GM11168 (cell line): ENCODE measurements around the gene ALOX15.
"Not testable (repeated sequence)": the region's sequence is repeated elsewhere in the genome, so short reads cannot be mapped to it uniquely, and the experiment has no call there.

Experiments
- in situ Hi-C: fragments of 300-500 bp; cut with MboI; formaldehyde crosslinking; loops from one replicate; pipeline ENCODE4 v1.12.0; 2022; ENCODE audit warnings: low sequenced_read_pairs; ENCODE audit not compliant: unreplicated experiment

ALOX15 gene, protein sequence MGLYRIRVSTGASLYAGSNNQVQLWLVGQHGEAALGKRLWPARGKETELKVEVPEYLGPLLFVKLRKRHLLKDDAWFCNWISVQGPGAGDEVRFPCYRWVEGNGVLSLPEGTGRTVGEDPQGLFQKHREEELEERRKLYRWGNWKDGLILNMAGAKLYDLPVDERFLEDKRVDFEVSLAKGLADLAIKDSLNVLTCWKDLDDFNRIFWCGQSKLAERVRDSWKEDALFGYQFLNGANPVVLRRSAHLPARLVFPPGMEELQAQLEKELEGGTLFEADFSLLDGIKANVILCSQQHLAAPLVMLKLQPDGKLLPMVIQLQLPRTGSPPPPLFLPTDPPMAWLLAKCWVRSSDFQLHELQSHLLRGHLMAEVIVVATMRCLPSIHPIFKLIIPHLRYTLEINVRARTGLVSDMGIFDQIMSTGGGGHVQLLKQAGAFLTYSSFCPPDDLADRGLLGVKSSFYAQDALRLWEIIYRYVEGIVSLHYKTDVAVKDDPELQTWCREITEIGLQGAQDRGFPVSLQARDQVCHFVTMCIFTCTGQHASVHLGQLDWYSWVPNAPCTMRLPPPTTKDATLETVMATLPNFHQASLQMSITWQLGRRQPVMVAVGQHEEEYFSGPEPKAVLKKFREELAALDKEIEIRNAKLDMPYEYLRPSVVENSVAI

GRCh38 chr17:4641297-4642195 lies at the start of gene ALOX15:
Gene ALOX15, minus strand, starts transcription at chr17:4641678. Its CDS starts 27 bp downstream, at chr17:4641651.
- in situ Hi-C loops = no loop called here

GRCh38 chr17:4690745-4691144 lies 49.3 kb upstream of the ALOX15 start:
- in situ Hi-C loops = no loop called here

DNA sequence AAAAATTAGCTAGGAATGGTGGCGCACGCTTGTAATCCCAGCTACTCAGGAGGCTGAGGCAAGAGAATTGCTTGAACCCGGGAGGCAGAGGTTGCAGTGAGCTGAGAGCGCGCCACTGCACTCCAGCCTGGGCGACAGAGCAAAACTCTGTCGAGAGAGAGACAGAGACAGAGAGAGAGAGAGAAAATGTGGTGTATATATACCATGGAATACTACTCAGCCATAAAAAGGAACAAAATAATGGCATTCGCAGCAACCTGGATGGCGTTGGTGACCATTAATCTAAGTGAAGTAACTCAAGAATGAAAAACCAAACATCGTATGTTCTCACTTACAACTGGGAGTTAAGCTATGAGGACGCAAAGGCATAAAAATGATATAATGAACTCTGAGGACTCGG lies 48.4 kb upstream of the ALOX15 start:
- in situ Hi-C loops = not testable (repeated sequence)

- in situ Hi-C loops = not testable (repeated sequence)
Observed at GRCh38 chr17:4683739-4684138, 42.3 kb upstream of the ALOX15 start.

- in situ Hi-C loops = no loop called here
Observed at GRCh38 chr17:4679658-4680057, 38.2 kb upstream of the ALOX15 start.

GRCh38 chr17:4678448-4679026 lies 37.1 kb upstream of the ALOX15 start:
- in situ Hi-C loops = no loop called here

GRCh38 chr17:4676791-4677190 lies 35.3 kb upstream of the ALOX15 start:
- in situ Hi-C loops = no loop called here

- in situ Hi-C loops = no loop called here
Observed at GRCh38 chr17:4675791-4676190, 34.3 kb upstream of the ALOX15 start.

- in situ Hi-C loops = no loop called here
Observed at GRCh38 chr17:4674685-4674998, 33.2 kb upstream of the ALOX15 start.

GRCh38 chr17:4673986-4674684 lies 32.7 kb upstream of the ALOX15 start:
- in situ Hi-C loops = no loop called here

GRCh38 chr17:4673169-4673568 lies 31.7 kb upstream of the ALOX15 start:
- in situ Hi-C loops = no loop called here

- in situ Hi-C loops = no loop called here
Observed at GRCh38 chr17:4672751-4673150, 31.3 kb upstream of the ALOX15 start.

GRCh38 chr17:4672055-4672630 lies 30.7 kb upstream of the ALOX15 start:
- in situ Hi-C loops = no loop called here

GRCh38 chr17:4667166-4667565 lies 25.7 kb upstream of the ALOX15 start:
- in situ Hi-C loops = no loop called here

DNA sequence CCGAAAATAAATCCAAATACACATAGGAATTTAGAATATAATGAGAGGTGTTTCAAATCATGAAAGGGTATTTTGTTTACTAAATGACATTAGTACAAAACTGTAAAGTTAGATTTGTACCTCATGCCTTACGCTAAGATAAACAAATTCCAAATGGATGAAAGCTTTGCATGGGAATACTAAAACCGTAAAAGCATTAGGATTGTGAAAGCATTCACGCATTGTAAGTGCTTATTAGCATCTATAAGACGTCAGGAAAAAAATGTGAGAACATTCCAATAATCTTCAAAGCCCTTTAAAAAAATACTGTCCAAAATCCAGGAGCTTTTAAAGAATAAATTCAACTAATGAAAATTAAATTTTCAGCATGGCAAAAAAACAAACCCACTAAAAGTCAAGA lies 24.8 kb upstream of the ALOX15 start:
- in situ Hi-C loops = no loop called here

GRCh38 chr17:4665027-4665426 lies 23.5 kb upstream of the ALOX15 start:
- in situ Hi-C loops = no loop called here

- in situ Hi-C loops = no loop called here
Observed at GRCh38 chr17:4664230-4664629, 22.8 kb upstream of the ALOX15 start.

GRCh38 chr17:4663711-4664110 lies 22.2 kb upstream of the ALOX15 start:
- in situ Hi-C loops = no loop called here

- in situ Hi-C loops = no loop called here
Observed at GRCh38 chr17:4658478-4659305, 17.2 kb upstream of the ALOX15 start.
